Osteocyte (in vitro differentiated cells): Measurements from ENCODE around the gene MTHFD1L. TPM values are rescaled to one million over a fixed set of nuclear protein-coding genes. Genes with fewer than 3 reads are reported as not detected.
"Not testable (repeated sequence)": the region's sequence is repeated elsewhere in the genome, so short reads cannot be mapped to it uniquely, and the experiment has no call there.

ENCODE experiments used
- DNase-seq: peaks from one replicate; pipeline ENCODE4 v3.0.0; 2021; ENCODE audit warnings: mixed read lengths; ENCODE audit not compliant: unreplicated experiment; ENCODE audit errors: extremely low spot score
- H3K27ac Mint-ChIP-seq: one replicate; pipeline ENCODE4 v1.8.0; 2021; ENCODE audit warnings: mild to moderate bottlenecking, mixed read lengths; ENCODE audit not compliant: unreplicated experiment
- H3K27me3 Mint-ChIP-seq: one replicate; pipeline ENCODE4 v1.8.0; 2021; ENCODE audit warnings: mixed read lengths; ENCODE audit not compliant: unreplicated experiment
- H3K36me3 Mint-ChIP-seq: one replicate; pipeline ENCODE4 v1.8.0; 2021; ENCODE audit warnings: mixed read lengths; ENCODE audit not compliant: unreplicated experiment
- H3K4me1 Mint-ChIP-seq: one replicate; pipeline ENCODE4 v1.8.0; 2021; ENCODE audit warnings: mixed read lengths; ENCODE audit not compliant: unreplicated experiment
- H3K4me3 Mint-ChIP-seq: one replicate; pipeline ENCODE4 v1.8.0; 2021; ENCODE audit warnings: mild to moderate bottlenecking, moderate library complexity, mixed read lengths; ENCODE audit not compliant: unreplicated experiment
- H3K9me3 Mint-ChIP-seq: one replicate; pipeline ENCODE4 v1.8.0; 2021; ENCODE audit warnings: mixed read lengths; ENCODE audit not compliant: unreplicated experiment
- total RNA-seq: library from RNA; stranded (reverse); gene quantifications from 2 replicates; pipeline ENCODE4 v1.2.1, GENCODE V29; 2021
- TF ChIP-seq, protein P1 (sequence below): fragments of 200-600 bp; sonication (generic); IDR thresholded peaks from 2 replicates; pipeline ENCODE4 v1.5.0; 2021; ENCODE audit warnings: antibody characterized with exemption, mild to moderate bottlenecking, moderate library complexity

MTHFD1L gene
- total RNA-seq, 1 donor from 2014 or later = 63.2 TPM

DNA sequence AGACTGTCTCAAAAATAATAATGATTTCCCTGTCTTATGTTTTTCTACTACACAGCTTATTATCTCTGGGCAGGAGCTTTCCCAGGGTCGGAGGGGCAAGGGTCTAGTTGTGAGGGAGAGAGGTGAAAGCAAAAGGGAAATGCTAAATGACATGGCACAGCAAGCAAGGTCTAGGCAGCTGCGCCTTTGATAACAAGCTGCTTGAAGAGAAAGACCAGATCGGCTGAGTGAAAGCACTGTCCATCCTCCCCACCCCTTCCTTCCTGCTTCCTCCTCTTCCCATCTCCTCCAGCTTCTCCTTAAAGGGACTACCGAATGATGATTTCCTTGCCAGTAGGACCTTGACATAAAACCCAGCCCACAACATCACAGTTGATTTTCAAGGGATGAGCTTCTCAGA lies 216.2 kb downstream of the MTHFD1L start:
- TF ChIP-seq, protein P1, sequence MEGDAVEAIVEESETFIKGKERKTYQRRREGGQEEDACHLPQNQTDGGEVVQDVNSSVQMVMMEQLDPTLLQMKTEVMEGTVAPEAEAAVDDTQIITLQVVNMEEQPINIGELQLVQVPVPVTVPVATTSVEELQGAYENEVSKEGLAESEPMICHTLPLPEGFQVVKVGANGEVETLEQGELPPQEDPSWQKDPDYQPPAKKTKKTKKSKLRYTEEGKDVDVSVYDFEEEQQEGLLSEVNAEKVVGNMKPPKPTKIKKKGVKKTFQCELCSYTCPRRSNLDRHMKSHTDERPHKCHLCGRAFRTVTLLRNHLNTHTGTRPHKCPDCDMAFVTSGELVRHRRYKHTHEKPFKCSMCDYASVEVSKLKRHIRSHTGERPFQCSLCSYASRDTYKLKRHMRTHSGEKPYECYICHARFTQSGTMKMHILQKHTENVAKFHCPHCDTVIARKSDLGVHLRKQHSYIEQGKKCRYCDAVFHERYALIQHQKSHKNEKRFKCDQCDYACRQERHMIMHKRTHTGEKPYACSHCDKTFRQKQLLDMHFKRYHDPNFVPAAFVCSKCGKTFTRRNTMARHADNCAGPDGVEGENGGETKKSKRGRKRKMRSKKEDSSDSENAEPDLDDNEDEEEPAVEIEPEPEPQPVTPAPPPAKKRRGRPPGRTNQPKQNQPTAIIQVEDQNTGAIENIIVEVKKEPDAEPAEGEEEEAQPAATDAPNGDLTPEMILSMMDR = no peak
- H3K36me3 Mint-ChIP-seq = peaks cover 12% of the 10 kb centered on the region
- no peak for DNase-seq
- no peaks in the 10 kb centered on the region for H3K27me3 Mint-ChIP-seq
- H3K4me1 Mint-ChIP-seq = peaks cover 22% of the 10 kb centered on the region
- H3K27ac Mint-ChIP-seq = no peak overlapping the region
- H3K4me3 Mint-ChIP-seq = peak overlapping the region; percentile 18
- peaks cover 3% of the 10 kb centered on the region for H3K9me3 Mint-ChIP-seq

DNA sequence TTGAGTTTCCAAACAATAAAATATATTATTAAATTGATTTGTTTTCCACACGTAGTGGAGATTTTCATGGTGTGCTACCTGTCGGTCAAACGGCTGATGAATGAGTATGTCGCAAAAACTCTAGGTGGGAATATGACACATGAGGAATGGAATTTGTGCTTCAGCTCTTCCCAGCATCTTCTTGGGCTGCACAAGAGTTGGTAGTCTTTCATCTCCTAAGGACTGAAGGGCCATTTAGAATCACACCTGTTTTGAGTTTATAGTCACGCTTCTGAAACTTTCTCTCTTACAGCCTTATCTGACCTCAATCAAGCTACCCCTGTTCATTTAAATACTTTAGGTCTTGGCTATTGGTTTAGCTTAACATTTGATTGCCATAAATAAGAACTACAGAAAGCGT lies 216.6 kb downstream of the MTHFD1L start:
- Mint-ChIP-seq H3K36me3 (peaks cover 9% of the 10 kb centered on the region), H3K27me3 (no peaks in the 10 kb centered on the region), H3K4me3 (no peak overlapping the region), H3K9me3 (peaks cover 1% of the 10 kb centered on the region), H3K27ac (no peak overlapping the region), H3K4me1 (peaks cover 21% of the 10 kb centered on the region)
- TF ChIP-seq, protein P1 = no peak
- no peak for DNase-seq

DNA sequence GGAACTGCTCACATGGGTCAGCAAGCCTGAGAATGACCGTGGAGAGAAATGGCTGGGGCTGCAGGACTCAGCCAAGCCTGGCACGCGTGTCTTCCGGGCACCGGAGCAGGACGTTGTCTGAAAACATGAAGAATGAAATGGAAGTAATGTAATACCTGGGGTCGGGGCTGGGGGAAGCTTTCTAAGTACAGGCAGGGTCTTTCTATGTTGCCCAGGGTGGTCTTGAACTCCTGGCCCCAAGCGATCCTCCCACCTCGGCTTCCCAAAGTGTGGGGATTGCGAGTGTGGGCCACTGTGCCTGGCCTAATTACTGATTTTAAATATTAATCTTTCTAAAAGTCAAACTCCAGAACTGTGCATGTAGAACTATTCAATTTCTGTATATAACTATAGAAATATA lies 218.8 kb downstream of the MTHFD1L start:
- peaks cover 3% of the 10 kb centered on the region for H3K36me3 Mint-ChIP-seq
- no peaks in the 10 kb centered on the region for H3K9me3 Mint-ChIP-seq
- TF ChIP-seq, protein P1 = no peak
- no peak overlapping the region for H3K4me3 Mint-ChIP-seq
- no peak for DNase-seq
- peaks cover 38% of the 10 kb centered on the region for H3K4me1 Mint-ChIP-seq
- H3K27me3 Mint-ChIP-seq = no peaks in the 10 kb centered on the region
- H3K27ac Mint-ChIP-seq = peak overlapping the region; percentile 69

DNA sequence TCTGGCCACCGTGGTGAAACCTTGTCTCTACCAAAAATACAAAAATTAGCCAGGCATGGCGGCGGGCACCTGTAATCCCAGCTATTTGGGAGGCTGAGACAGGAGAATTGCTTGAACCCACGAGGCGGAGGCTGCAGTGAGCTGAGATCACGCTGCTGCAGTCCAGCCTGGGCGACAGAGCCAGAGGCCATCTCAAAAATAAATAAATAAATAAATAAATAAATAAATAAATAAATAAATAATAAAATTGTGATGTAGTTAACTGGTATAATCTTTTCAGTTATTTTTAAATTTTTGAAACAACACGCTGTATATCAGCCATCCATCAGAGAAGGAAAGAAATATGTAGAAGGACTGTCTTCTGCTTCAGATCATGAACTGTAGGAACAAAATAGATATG lies 221.6 kb downstream of the MTHFD1L start:
- not testable (repeated sequence) for H3K36me3 Mint-ChIP-seq, H3K9me3 Mint-ChIP-seq, DNase-seq, H3K27me3 Mint-ChIP-seq, H3K4me3 Mint-ChIP-seq
- Mint-ChIP-seq H3K4me1 (peaks cover 35% of the 10 kb centered on the region), H3K27ac (peak overlapping the region; percentile 27)

DNA sequence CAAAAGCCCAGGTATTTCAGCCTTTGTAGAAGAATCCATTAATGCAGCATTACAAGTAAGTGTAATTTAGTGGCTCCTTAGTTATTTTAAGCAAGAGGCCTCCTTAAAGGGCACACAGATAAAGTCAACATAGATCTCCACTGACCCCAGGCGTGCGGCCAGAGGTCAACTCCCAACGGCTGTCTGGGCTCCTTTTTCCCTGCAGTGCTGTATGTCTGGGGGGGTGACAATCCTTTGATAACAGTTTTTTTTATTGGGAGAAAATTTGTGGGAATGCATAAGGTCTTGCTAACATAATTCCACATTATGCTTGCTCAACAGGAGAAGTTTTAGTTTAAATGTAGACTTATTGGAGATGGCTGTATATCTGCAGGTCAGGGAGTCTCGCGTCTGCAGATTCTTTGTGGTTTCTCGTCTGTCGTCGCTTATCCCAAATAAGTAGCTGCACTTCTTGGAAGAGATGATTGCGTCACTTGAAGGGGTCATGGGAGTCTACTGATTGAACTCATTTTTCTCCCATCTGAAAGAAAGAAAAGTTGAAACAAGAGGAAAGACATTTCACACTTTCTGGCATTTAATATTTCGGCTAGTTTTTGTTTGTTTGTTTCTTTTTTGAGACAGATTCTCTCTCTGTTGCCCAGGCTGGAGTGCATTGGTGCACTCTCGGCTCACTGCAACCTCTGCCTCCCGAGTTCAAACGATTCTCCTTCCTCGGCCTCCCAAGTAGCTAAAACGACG lies 222.5 kb downstream of the MTHFD1L start:
- peaks cover 13% of the 10 kb centered on the region for H3K36me3 Mint-ChIP-seq
- no peak for DNase-seq
- TF ChIP-seq, protein P1 = no peak
- H3K4me3 Mint-ChIP-seq = no peak overlapping the region
- no peaks in the 10 kb centered on the region for H3K9me3 Mint-ChIP-seq
- H3K27ac Mint-ChIP-seq = peak overlapping the region; percentile 32
- H3K27me3 Mint-ChIP-seq = no peaks in the 10 kb centered on the region
- peaks cover 38% of the 10 kb centered on the region for H3K4me1 Mint-ChIP-seq

DNA sequence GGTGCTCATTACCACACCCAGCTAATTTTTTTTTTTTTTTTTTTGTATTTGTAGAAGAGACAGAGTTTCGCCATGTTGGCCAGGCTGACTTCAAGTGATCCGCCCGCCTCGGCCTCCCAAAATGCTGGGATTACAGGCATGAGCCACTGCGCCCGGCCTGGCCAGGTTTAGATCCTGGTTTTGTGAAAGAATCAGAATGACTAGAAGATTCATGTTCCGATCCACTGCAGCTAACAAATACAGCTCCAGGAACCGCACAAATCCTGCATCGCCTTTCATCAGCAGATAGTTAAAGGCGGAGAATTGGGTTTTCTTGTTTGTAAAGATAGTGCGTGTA lies 223.1 kb downstream of the MTHFD1L start:
- Mint-ChIP-seq H3K27me3 (no peaks in the 10 kb centered on the region), H3K27ac (peak overlapping the region; percentile 32), H3K4me3 (no peak overlapping the region), H3K36me3 (peaks cover 15% of the 10 kb centered on the region), H3K9me3 (no peaks in the 10 kb centered on the region), H3K4me1 (peaks cover 38% of the 10 kb centered on the region)
- no peak for DNase-seq
- TF ChIP-seq, protein P1 = no peak
